HEK293 (cell line): ENCODE measurements around the gene CHD2.
A peak's percentile ranks its signal among the peaks of the same experiment; 100 is the strongest.

Source experiments
- CTCF ChIA-PET: fragments of 350-600 bp; formaldehyde crosslinking; extraction: SDS; loops from one replicate; lab custom pipeline; 2021; ENCODE audit warnings: antibody characterized with exemption; lab: Yijun Ruan, JAX
- POLR2A ChIA-PET: fragments of 300-600 bp; formaldehyde crosslinking; extraction: SDS; loops from one replicate; lab custom pipeline; 2020; ENCODE audit warnings: antibody characterized with exemption, inconsistent platforms; lab: Yijun Ruan, JAX
- H3K27ac ChIP-seq: fragments of 200-500 bp; sonication (Bioruptor generic); 2 replicates; pipeline ENCODE4 v1.5.1; 2014; ENCODE audit warnings: low read depth, low read length, control low read depth, inconsistent platforms; ENCODE audit errors: extremely low read depth
- H3K36me3 ChIP-seq, 2 experiments: fragments of 200-500 bp in 1 of 2; sonication (Bioruptor generic) in 1 of 2; 1 replicate in 1 of 2; 2 replicates in 1 of 2; pipeline ENCODE4 v1.5.1; 2014 to 2017; ENCODE audit warnings: inconsistent platforms in 2 of 2, low read length in 2 of 2; ENCODE audit not compliant: control insufficient read depth in 2 of 2, insufficient read depth in 1 of 2
- H3K4me1 ChIP-seq: fragments of 200-500 bp; sonication (Bioruptor generic); 2 replicates; pipeline ENCODE4 v1.5.1; 2014; ENCODE audit warnings: mild to moderate bottlenecking, low read length, inconsistent platforms; ENCODE audit not compliant: control insufficient read depth, insufficient read depth
- H3K4me3 ChIP-seq: 2 replicates; pipeline ENCODE4 v1.5.1; 2011; ENCODE audit warnings: low read depth, mild to moderate bottlenecking, control low read depth, low read length, moderate library complexity
- H3K9me3 ChIP-seq: fragments of 200-500 bp; sonication (Bioruptor generic); 2 replicates; pipeline ENCODE4 v1.5.1; 2014; ENCODE audit warnings: low read depth, low read length, inconsistent platforms; ENCODE audit not compliant: control insufficient read depth, insufficient read depth
- EGR2 ChIP-seq: fragments of 450-650 bp; formaldehyde crosslinking; IDR thresholded peaks from 2 replicates; pipeline ENCODE4 v1.5.1; 2016; ENCODE audit warnings: low read depth, missing biosample characterization, missing genetic modification characterization
- HOXC10 ChIP-seq: sonication (generic); formaldehyde crosslinking; IDR thresholded peaks from 2 replicates; pipeline ENCODE4 v1.8.1; 2023; ENCODE audit warnings: mild to moderate bottlenecking, missing genetic modification reagents
- OSR2 ChIP-seq: fragments of 450-650 bp; formaldehyde crosslinking; IDR thresholded peaks from 2 replicates; pipeline ENCODE4 v1.5.1; 2016; ENCODE audit warnings: missing biosample characterization, missing genetic modification characterization
- REPIN1 ChIP-seq: fragments of 450-650 bp; formaldehyde crosslinking; IDR thresholded peaks from 2 replicates; pipeline ENCODE4 v1.5.1; 2017; ENCODE audit warnings: missing biosample characterization, missing genetic modification characterization, low read depth
- ZFHX2 ChIP-seq: fragments of 450-650 bp; formaldehyde crosslinking; conservative IDR thresholded peaks from 2 replicates; pipeline ENCODE4 v1.5.1; 2016; ENCODE audit warnings: missing biosample characterization, missing genetic modification characterization
- ZNF175 ChIP-seq: fragments of 450-650 bp; formaldehyde crosslinking; IDR thresholded peaks from 2 replicates; pipeline ENCODE4 v1.5.1; 2016; ENCODE audit warnings: missing biosample characterization, missing genetic modification characterization
- ZNF366 ChIP-seq: fragments of 450-650 bp; formaldehyde crosslinking; conservative IDR thresholded peaks from 2 replicates; pipeline ENCODE4 v1.5.1; 2016; ENCODE audit warnings: missing biosample characterization, missing genetic modification characterization
- ZNF394 ChIP-seq: fragments of 450-650 bp; formaldehyde crosslinking; IDR thresholded peaks from 2 replicates; pipeline ENCODE4 v1.5.1; 2016; ENCODE audit warnings: missing biosample characterization, missing genetic modification characterization, mild to moderate bottlenecking, moderate library complexity, borderline replicate concordance
- ZNF423 ChIP-seq: fragments of 450-650 bp; formaldehyde crosslinking; IDR thresholded peaks from 2 replicates; pipeline ENCODE4 v1.5.1; 2016; ENCODE audit warnings: missing biosample characterization, missing genetic modification characterization
- ZNF600 ChIP-seq: fragments of 450-650 bp; formaldehyde crosslinking; IDR thresholded peaks from 2 replicates; pipeline ENCODE4 v1.5.1; 2016; ENCODE audit warnings: missing biosample characterization, missing genetic modification characterization
- ZNF701 ChIP-seq: fragments of 450-650 bp; formaldehyde crosslinking; IDR thresholded peaks from 2 replicates; pipeline ENCODE4 v1.5.1; 2016; ENCODE audit warnings: missing biosample characterization, missing genetic modification characterization
- ZNF792 ChIP-seq: fragments of 450-650 bp; formaldehyde crosslinking; IDR thresholded peaks from 2 replicates; pipeline ENCODE4 v1.5.1; 2016; ENCODE audit warnings: missing biosample characterization, missing genetic modification characterization
- ZNF830 ChIP-seq: fragments of 450-650 bp; IDR thresholded peaks from 2 replicates; pipeline ENCODE4 v1.5.0; 2018; ENCODE audit warnings: missing biosample characterization, missing genetic modification characterization, low read depth, mild to moderate bottlenecking, moderate library complexity
- ZXDB ChIP-seq: fragments of 450-650 bp; formaldehyde crosslinking; IDR thresholded peaks from 2 replicates; pipeline ENCODE4 v1.5.1; 2016; ENCODE audit warnings: missing biosample characterization, missing genetic modification characterization
- TF ChIP-seq, protein P1 (sequence below): fragments of 450-650 bp; formaldehyde crosslinking; IDR thresholded peaks from 2 replicates; pipeline ENCODE4 v1.5.1; 2016; ENCODE audit warnings: missing biosample characterization, missing genetic modification characterization
- TF ChIP-seq, protein P2 (sequence below): fragments of 450-650 bp; formaldehyde crosslinking; IDR thresholded peaks from 2 replicates; pipeline ENCODE4 v1.5.1; 2016; ENCODE audit warnings: missing biosample characterization, missing genetic modification characterization
- TF ChIP-seq, protein P3 (sequence below): fragments of 450-650 bp; formaldehyde crosslinking; IDR thresholded peaks from 2 replicates; pipeline ENCODE4 v1.5.1; 2016; ENCODE audit warnings: missing biosample characterization, missing genetic modification characterization, borderline replicate concordance

Gene CHD2

DNA sequence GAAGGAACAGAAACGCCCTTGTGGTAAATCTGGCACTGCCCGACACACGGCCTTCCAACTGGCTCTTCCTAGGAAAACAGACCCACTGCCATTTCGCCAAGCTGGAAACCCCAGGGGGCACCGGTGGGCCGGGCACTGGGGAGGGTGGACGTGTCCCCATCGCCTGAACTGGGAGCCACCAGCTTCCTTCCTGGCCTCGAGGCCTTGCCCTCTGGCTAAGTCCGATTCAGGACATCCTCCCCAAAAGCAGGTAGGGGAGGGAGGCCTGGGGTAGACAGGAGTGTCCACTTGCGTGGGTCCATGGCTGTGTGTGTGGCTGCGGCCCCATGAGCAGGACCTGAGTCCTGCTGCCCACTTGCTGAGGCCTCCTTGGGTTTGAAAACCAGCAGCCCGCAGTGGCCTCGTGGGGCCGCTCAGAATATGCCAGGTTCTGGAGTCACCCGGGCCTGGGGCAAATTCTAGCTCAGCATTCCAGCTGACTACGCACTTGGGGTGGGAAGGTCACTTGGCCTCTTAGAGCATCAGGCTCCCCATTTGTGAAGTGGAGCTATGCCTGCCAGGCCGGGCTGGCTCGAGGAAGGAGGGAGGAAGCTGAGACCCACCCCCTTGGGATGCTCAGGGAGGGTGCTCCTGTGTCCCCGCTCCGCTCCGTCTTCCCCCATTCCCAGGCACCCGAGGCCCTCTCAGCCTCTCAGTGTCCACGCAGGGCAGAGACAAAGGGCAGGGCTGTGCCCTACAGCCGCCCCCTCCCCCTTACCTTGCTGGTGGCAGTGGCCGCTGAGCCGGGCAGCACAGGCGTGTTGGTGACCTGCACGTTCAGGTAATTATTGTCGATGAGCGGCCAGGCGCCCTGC lies 151.3 kb downstream of the CHD2 start (continued):
- TF ChIP-seq ZNF423 = no peak
- no peak for TF ChIP-seq ZNF600
- TF ChIP-seq EGR2 (tag by site-specific recombination) = no peak
- TF ChIP-seq ZNF366 = no peak
- TF ChIP-seq ZNF830 (tag by site-specific recombination) = no peak
- TF ChIP-seq ZNF394 = no peak
- no peak for TF ChIP-seq HOXC10 (CRISPR knock-in tag)
- TF ChIP-seq, protein P1, sequence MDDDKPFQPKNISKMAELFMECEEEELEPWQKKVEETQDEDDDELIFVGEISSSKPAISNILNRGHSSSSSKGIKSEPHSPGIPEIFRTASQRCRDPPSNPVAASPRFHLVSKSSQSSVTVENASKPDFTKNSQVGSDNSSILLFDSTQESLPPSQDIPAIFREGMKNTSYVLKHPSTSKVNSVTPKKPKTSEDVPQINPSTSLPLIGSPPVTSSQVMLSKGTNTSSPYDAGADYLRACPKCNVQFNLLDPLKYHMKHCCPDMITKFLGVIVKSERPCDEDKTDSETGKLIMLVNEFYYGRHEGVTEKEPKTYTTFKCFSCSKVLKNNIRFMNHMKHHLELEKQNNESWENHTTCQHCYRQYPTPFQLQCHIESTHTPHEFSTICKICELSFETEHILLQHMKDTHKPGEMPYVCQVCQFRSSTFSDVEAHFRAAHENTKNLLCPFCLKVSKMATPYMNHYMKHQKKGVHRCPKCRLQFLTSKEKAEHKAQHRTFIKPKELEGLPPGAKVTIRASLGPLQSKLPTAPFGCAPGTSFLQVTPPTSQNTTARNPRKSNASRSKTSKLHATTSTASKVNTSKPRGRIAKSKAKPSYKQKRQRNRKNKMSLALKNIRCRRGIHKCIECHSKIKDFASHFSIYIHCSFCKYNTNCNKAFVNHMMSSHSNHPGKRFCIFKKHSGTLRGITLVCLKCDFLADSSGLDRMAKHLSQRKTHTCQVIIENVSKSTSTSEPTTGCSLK = no peak
- TF ChIP-seq ZNF792 (tag by site-specific recombination) = no peak
- no peak for TF ChIP-seq ZXDB
- TF ChIP-seq ZNF175 = no peak
- TF ChIP-seq, all 188 proteins: peak for 0

DNA sequence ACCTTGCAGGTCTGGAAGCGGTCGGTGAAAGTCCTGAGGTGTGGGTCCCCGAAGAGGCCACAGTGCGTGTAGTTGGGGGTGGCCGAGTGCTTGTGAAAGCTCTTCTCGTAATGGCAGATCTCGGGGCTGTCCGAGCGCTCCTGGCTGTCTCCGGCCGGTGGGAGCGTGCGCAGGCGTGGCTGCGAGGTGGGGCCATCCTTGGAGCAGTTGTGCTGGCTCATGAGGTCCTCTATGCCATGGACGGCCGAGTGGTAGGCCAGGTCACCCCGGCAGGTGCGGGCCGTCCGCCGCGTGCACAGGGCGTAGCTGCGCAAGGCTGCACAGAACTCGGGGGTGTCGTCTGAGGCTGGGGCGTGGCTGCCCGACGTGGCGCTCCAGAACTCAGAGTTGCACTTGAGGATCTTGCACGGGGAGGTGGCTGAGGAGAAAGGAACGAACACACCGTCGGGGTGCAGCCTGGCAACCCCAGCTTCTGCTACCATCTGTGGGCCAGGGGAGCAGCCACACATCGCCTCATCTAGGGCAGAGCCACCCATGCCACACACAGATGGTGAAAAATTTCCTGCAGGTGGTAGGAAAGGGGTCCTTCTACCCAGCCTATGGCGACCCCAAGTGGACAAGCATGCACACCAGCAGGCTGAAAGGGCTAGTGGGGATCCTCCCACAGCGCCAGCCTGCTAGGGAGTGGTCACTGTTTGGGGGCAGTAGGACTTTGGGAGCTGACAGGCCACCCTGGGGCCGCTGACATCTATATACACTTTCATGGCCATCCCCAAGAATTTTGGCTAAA lies 152.2 kb downstream of the CHD2 start:
- TF ChIP-seq, protein P2, sequence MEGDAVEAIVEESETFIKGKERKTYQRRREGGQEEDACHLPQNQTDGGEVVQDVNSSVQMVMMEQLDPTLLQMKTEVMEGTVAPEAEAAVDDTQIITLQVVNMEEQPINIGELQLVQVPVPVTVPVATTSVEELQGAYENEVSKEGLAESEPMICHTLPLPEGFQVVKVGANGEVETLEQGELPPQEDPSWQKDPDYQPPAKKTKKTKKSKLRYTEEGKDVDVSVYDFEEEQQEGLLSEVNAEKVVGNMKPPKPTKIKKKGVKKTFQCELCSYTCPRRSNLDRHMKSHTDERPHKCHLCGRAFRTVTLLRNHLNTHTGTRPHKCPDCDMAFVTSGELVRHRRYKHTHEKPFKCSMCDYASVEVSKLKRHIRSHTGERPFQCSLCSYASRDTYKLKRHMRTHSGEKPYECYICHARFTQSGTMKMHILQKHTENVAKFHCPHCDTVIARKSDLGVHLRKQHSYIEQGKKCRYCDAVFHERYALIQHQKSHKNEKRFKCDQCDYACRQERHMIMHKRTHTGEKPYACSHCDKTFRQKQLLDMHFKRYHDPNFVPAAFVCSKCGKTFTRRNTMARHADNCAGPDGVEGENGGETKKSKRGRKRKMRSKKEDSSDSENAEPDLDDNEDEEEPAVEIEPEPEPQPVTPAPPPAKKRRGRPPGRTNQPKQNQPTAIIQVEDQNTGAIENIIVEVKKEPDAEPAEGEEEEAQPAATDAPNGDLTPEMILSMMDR = peak; percentile 32; the same call in 1 of the 2 replicates
- no peak for TF ChIP-seq ZNF701 (tag by site-specific recombination)
- no peak for TF ChIP-seq REPIN1
- H3K27ac ChIP-seq = no peak overlapping the region
- peaks cover 0 to 54% of the 10 kb centered on the region in 2 experiments; a peak in 2 of 3 replicates for H3K36me3 ChIP-seq
- ChIA-PET CTCF (interaction anchor here (0.8 to 1.1 kb wide), 2 partner anchors 18 to 22 kb away, joined by 3 read pairs; no protein-coding TSS in a partner anchor), POLR2A (interaction anchor here (1.5 kb wide), 1 partner anchor 8 kb away, joined by 3 read pairs; no protein-coding TSS in a partner anchor)
- H3K9me3 ChIP-seq = no peaks in the 10 kb centered on the region
- no peak overlapping the region for H3K4me3 ChIP-seq
- H3K4me1 ChIP-seq = no peaks in the 10 kb centered on the region

DNA sequence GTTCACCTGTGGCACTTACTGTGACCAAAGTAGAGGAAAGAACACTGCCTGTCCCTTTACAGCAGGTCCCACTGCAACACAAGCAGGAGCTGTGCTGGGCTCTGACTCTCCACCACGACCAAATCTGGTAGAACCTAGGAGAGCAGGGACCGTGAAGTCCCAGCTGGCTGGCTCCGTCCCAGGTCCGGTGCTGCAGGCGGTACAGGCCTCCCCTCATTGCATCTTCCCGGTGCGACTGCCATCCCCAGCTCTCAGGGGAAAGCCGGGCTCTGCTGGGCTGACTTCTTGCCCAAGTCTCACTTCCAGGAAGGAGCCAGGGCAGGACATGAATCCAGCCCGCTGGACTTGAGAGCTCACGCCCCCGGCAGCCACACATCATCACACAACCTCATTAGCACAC lies 155.1 kb downstream of the CHD2 start:
- TF ChIP-seq OSR2 (tag by site-specific recombination) (no peak), ZFHX2 (tag by site-specific recombination) (no peak)
- TF ChIP-seq, protein P3, sequence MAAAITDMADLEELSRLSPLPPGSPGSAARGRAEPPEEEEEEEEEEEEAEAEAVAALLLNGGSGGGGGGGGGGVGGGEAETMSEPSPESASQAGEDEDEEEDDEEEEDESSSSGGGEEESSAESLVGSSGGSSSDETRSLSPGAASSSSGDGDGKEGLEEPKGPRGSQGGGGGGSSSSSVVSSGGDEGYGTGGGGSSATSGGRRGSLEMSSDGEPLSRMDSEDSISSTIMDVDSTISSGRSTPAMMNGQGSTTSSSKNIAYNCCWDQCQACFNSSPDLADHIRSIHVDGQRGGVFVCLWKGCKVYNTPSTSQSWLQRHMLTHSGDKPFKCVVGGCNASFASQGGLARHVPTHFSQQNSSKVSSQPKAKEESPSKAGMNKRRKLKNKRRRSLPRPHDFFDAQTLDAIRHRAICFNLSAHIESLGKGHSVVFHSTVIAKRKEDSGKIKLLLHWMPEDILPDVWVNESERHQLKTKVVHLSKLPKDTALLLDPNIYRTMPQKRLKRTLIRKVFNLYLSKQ (tag by site-specific recombination) = no peak
- POLR2A ChIA-PET = no interaction called here
- peaks cover 0 to 28% of the 10 kb centered on the region in 2 experiments; a peak in 2 of 3 replicates for H3K36me3 ChIP-seq
- no peaks in the 10 kb centered on the region for H3K4me1 ChIP-seq
- no peak overlapping the region for H3K27ac ChIP-seq
- no peaks in the 10 kb centered on the region for H3K9me3 ChIP-seq
- H3K4me3 ChIP-seq = no peak overlapping the region
- CTCF ChIA-PET = interaction anchor here (0.6 to 1.3 kb wide), 3 partner anchors 15 to 1272 kb away, joined by 3 read pairs; no protein-coding TSS in a partner anchor
